B cell (primary cell): ENCODE measurements around the gene ANAPC4.

Source experiments
- EZH2 ChIP-seq: IDR thresholded peaks from 2 replicates; pipeline ENCODE4 v1.6.1; 2012; ENCODE audit warnings: borderline replicate concordance, low read depth, mild to moderate bottlenecking, moderate library complexity, low read length; ENCODE audit not compliant: insufficient read depth, poor library complexity, severe bottlenecking
- TF ChIP-seq, protein P1 (sequence below): fragments of 200-600 bp; IDR thresholded peaks from one replicate; pipeline ENCODE4 v1.8.0; 2022; ENCODE audit warnings: antibody characterized with exemption, mild to moderate bottlenecking

- no peak for TF ChIP-seq EZH2
- TF ChIP-seq, protein P1, sequence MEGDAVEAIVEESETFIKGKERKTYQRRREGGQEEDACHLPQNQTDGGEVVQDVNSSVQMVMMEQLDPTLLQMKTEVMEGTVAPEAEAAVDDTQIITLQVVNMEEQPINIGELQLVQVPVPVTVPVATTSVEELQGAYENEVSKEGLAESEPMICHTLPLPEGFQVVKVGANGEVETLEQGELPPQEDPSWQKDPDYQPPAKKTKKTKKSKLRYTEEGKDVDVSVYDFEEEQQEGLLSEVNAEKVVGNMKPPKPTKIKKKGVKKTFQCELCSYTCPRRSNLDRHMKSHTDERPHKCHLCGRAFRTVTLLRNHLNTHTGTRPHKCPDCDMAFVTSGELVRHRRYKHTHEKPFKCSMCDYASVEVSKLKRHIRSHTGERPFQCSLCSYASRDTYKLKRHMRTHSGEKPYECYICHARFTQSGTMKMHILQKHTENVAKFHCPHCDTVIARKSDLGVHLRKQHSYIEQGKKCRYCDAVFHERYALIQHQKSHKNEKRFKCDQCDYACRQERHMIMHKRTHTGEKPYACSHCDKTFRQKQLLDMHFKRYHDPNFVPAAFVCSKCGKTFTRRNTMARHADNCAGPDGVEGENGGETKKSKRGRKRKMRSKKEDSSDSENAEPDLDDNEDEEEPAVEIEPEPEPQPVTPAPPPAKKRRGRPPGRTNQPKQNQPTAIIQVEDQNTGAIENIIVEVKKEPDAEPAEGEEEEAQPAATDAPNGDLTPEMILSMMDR = no peak
Measured at GRCh38 chr4:25346913-25347312, 30.1 kb upstream of the ANAPC4 start.
